OCI-LY1 (cell line): ENCODE measurements around the gene PLEKHB2.

ENCODE experiments used
- EZH2 ChIP-seq: fragments of 200-600 bp; sonication (generic), shearing (Covaris generic); IDR thresholded peaks from 2 replicates; pipeline ENCODE4 v1.8.0; 2017; ENCODE audit warnings: borderline replicate concordance, mixed run types, mild to moderate bottlenecking, antibody characterized with exemption, low read length, moderate library complexity, mixed read lengths
- TF ChIP-seq, protein P1 (sequence below): fragments of 200-600 bp; sonication (generic), shearing (Covaris generic); IDR thresholded peaks from 2 replicates; pipeline ENCODE4 v1.5.1; 2017; ENCODE audit warnings: mild to moderate bottlenecking, antibody characterized with exemption, low read length, moderate library complexity, mixed read lengths

DNA sequence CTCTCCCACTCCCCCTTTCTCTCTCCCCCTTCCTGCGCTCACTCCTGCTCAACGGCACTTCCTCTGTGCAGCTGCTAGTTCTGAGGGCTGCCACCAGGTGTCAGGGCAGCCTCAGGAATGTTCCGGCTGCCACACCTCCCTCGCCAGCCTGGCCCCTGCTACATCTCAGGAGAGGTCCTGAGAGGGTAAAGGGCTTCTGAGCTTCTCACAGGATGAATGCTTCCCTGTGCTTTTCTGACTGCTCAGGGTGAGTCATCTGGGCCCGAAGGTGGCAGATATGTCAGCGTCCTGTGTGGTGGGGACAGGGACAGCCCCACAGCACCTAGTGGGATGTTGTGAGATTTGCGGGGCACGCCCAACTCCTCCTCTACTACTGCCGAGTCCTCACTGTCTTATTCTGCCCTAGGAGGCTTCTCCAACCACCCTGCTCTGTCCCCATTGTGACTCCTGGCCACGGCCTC lies 49.0 kb downstream of the PLEKHB2 start:
- TF ChIP-seq EZH2, result no peak
- TF ChIP-seq, protein P1, sequence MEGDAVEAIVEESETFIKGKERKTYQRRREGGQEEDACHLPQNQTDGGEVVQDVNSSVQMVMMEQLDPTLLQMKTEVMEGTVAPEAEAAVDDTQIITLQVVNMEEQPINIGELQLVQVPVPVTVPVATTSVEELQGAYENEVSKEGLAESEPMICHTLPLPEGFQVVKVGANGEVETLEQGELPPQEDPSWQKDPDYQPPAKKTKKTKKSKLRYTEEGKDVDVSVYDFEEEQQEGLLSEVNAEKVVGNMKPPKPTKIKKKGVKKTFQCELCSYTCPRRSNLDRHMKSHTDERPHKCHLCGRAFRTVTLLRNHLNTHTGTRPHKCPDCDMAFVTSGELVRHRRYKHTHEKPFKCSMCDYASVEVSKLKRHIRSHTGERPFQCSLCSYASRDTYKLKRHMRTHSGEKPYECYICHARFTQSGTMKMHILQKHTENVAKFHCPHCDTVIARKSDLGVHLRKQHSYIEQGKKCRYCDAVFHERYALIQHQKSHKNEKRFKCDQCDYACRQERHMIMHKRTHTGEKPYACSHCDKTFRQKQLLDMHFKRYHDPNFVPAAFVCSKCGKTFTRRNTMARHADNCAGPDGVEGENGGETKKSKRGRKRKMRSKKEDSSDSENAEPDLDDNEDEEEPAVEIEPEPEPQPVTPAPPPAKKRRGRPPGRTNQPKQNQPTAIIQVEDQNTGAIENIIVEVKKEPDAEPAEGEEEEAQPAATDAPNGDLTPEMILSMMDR, result peak; percentile 95
